Muscle layer of duodenum (tissue), 2 donors: ENCODE measurements around the gene RIC3.

Experiments
- H3K27ac ChIP-seq: one replicate; pipeline ENCODE4 v1.7.0; 2013; ENCODE audit warnings: mild to moderate bottlenecking, low read length
- H3K27me3 ChIP-seq: one replicate; pipeline ENCODE4 v1.7.0; 2013; ENCODE audit warnings: low read depth, mild to moderate bottlenecking, control low read depth, low read length
- H3K36me3 ChIP-seq, 2 donors: one replicate each; pipeline ENCODE4 v1.7.0; 2013; ENCODE audit warnings: low read length in 2 of 2, control low read depth in 1 of 2, mild to moderate bottlenecking in 1 of 2; ENCODE audit not compliant: insufficient read depth in 2 of 2, control insufficient read depth in 1 of 2
- H3K4me1 ChIP-seq, 2 donors: one replicate each; pipeline ENCODE4 v1.7.0; 2013; ENCODE audit warnings: low read length in 2 of 2, mild to moderate bottlenecking in 2 of 2, control low read depth in 1 of 2, moderate library complexity in 1 of 2; ENCODE audit not compliant: insufficient read depth in 2 of 2, control insufficient read depth in 1 of 2
- H3K4me3 ChIP-seq, 2 donors: one replicate each; pipeline ENCODE4 v1.7.0; 2013; ENCODE audit warnings: low read length in 2 of 2, low read depth in 1 of 2, mild to moderate bottlenecking in 1 of 2
- H3K9me3 ChIP-seq, 2 donors: one replicate each; pipeline ENCODE4 v1.7.0; 2013; ENCODE audit warnings: low read length in 2 of 2, control low read depth in 1 of 2, mild to moderate bottlenecking in 1 of 2; ENCODE audit not compliant: control insufficient read depth in 1 of 2
- donor health status: healthy.

RIC3 gene

GRCh38 chr11:8095806-8096522 is 72.9 kb downstream of the RIC3 start:
- H3K27me3 ChIP-seq: no peaks in the 10 kb centered on the region
- H3K4me1 ChIP-seq: peaks cover 0 to 14% of the 10 kb centered on the region in 2 donors
- no peaks in the 10 kb centered on the region for H3K9me3 ChIP-seq
- H3K4me3 ChIP-seq: no peak overlapping the region
- no peak overlapping the region for H3K27ac ChIP-seq
- H3K36me3 ChIP-seq: peaks cover 4 to 42% of the 10 kb centered on the region in 2 donors

- Histone ChIP-seq H3K27me3 (no peaks in the 10 kb centered on the region), H3K4me3 (no peak overlapping the region), H3K9me3 (no peaks in the 10 kb centered on the region), H3K4me1 (peaks cover 0 to 17% of the 10 kb centered on the region in 2 donors), H3K36me3 (peaks cover 4 to 36% of the 10 kb centered on the region in 2 donors), H3K27ac (no peak overlapping the region)
These were observed 73.5 kb downstream of the RIC3 start for GRCh38 chr11:8095371-8095770.

- Histone ChIP-seq H3K9me3 (no peaks in the 10 kb centered on the region), H3K36me3 (peaks cover 4 to 30% of the 10 kb centered on the region in 2 donors), H3K4me1 (peaks cover 0 to 17% of the 10 kb centered on the region in 2 donors), H3K27me3 (no peaks in the 10 kb centered on the region), H3K27ac (no peak overlapping the region), H3K4me3 (no peak overlapping the region)
These were observed 74.2 kb downstream of the RIC3 start for GRCh38 chr11:8094656-8095055.

- peaks cover 4 to 30% of the 10 kb centered on the region in 2 donors for H3K36me3 ChIP-seq
- no peaks in the 10 kb centered on the region for H3K27me3 ChIP-seq
- H3K27ac ChIP-seq: no peak overlapping the region
- H3K4me3 ChIP-seq: no peak overlapping the region
- no peaks in the 10 kb centered on the region for H3K9me3 ChIP-seq
- peaks cover 0 to 17% of the 10 kb centered on the region in 2 donors for H3K4me1 ChIP-seq
These were observed 74.8 kb downstream of the RIC3 start for GRCh38 chr11:8093931-8094575.

- Histone ChIP-seq H3K27ac (no peak overlapping the region), H3K4me1 (peaks cover 0 to 17% of the 10 kb centered on the region in 2 donors), H3K27me3 (no peaks in the 10 kb centered on the region), H3K36me3 (peaks cover 4 to 30% of the 10 kb centered on the region in 2 donors), H3K9me3 (no peaks in the 10 kb centered on the region), H3K4me3 (no peak overlapping the region)
These were observed 76.0 kb downstream of the RIC3 start for GRCh38 chr11:8092587-8093424.

GRCh38 chr11:8091721-8092120 is 77.1 kb downstream of the RIC3 start:
- H3K4me1 ChIP-seq: peaks cover 0 to 27% of the 10 kb centered on the region in 2 donors
- H3K36me3 ChIP-seq: peaks cover 0 to 26% of the 10 kb centered on the region in 2 donors
- H3K9me3 ChIP-seq: no peaks in the 10 kb centered on the region
- no peaks in the 10 kb centered on the region for H3K27me3 ChIP-seq
- H3K4me3 ChIP-seq: no peak overlapping the region
- no peak overlapping the region for H3K27ac ChIP-seq

GRCh38 chr11:8090756-8091155 is 78.1 kb downstream of the RIC3 start:
- H3K27ac ChIP-seq: no peak overlapping the region
- no peak overlapping the region for H3K4me3 ChIP-seq
- peaks cover 0 to 37% of the 10 kb centered on the region in 2 donors for H3K4me1 ChIP-seq
- H3K36me3 ChIP-seq: peaks cover 0 to 18% of the 10 kb centered on the region in 2 donors
- H3K9me3 ChIP-seq: no peaks in the 10 kb centered on the region
- no peaks in the 10 kb centered on the region for H3K27me3 ChIP-seq

- no peaks in the 10 kb centered on the region for H3K9me3 ChIP-seq
- no peak overlapping the region for H3K27ac ChIP-seq
These were observed 78.9 kb downstream of the RIC3 start for GRCh38 chr11:8089791-8090510.

GRCh38 chr11:8087756-8088155 is 81.1 kb downstream of the RIC3 start:
- Histone ChIP-seq H3K27ac (no peak overlapping the region), H3K4me1 (peaks cover 0 to 36% of the 10 kb centered on the region in 2 donors), H3K27me3 (no peaks in the 10 kb centered on the region), H3K36me3 (no peaks in the 10 kb centered on the region), H3K4me3 (no peak overlapping the region), H3K9me3 (no peaks in the 10 kb centered on the region)

More at GRCh38 chr11:8089791-8090510, 78.9 kb downstream of the RIC3 start:
- no peak overlapping the region for H3K4me3 ChIP-seq
- H3K27me3 ChIP-seq: no peaks in the 10 kb centered on the region
- H3K36me3 ChIP-seq: peaks cover 0 to 10% of the 10 kb centered on the region in 2 donors
- peaks cover 0 to 38% of the 10 kb centered on the region in 2 donors for H3K4me1 ChIP-seq

GRCh38 chr11:8087185-8087584 is 81.6 kb downstream of the RIC3 start:
- no peaks in the 10 kb centered on the region for H3K36me3 ChIP-seq
- H3K4me3 ChIP-seq: no peak overlapping the region
- H3K27ac ChIP-seq: no peak overlapping the region
- H3K4me1 ChIP-seq: peaks cover 0 to 36% of the 10 kb centered on the region in 2 donors
- H3K9me3 ChIP-seq: no peaks in the 10 kb centered on the region
- H3K27me3 ChIP-seq: no peaks in the 10 kb centered on the region
